HG02623 (cell line): ENCODE results near the gene ATP2A3.

Source experiments
- ATAC-seq: cut with Tn5 transposase; IDR thresholded peaks from one replicate; pipeline ENCODE4 v1.9.1; 2021; ENCODE audit warnings: moderate library complexity; ENCODE audit not compliant: unreplicated experiment

ATP2A3 gene

GRCh38 chr17:3875317-3875716, 88.9 kb downstream of the ATP2A3 start:
- no peak for ATAC-seq
